GM19467 (cell line): Measurements from ENCODE around the gene GCHFR.

Source experiments
- ATAC-seq: cut with Tn5 transposase; IDR thresholded peaks from one replicate; pipeline ENCODE4 v1.9.1; 2021; ENCODE audit warnings: mild to moderate bottlenecking, moderate library complexity; ENCODE audit not compliant: unreplicated experiment

The GCHFR gene

GRCh38 chr15:40763801-40764628 is at the start of gene GCHFR:
GCHFR (plus strand) TSS chr15:40764068; CDS start chr15:40764181, 113 bp downstream.
- ATAC-seq = no peak

GRCh38 chr15:40714144-40714543 is 49.7 kb upstream of the GCHFR start:
- ATAC-seq = no peak

GRCh38 chr15:40716165-40716564 is 47.7 kb upstream of the GCHFR start:
- no peak for ATAC-seq

- ATAC-seq = no peak
Observed at GRCh38 chr15:40721701-40722100, 42.2 kb upstream of the GCHFR start.

GRCh38 chr15:40722354-40722753 is 41.5 kb upstream of the GCHFR start:
- ATAC-seq = no peak

- ATAC-seq = no peak
Observed at GRCh38 chr15:40722934-40723333, 40.9 kb upstream of the GCHFR start.

- no peak for ATAC-seq
Observed at GRCh38 chr15:40723919-40724318, 39.9 kb upstream of the GCHFR start.

GRCh38 chr15:40731034-40731433 is 32.8 kb upstream of the GCHFR start:
- ATAC-seq = no peak

GRCh38 chr15:40736575-40736974 is 27.3 kb upstream of the GCHFR start:
- no peak for ATAC-seq

- no peak for ATAC-seq
Observed at GRCh38 chr15:40737048-40737447, 26.8 kb upstream of the GCHFR start.

- ATAC-seq = no peak
Observed at GRCh38 chr15:40739047-40739446, 24.8 kb upstream of the GCHFR start.

GRCh38 chr15:40739854-40740253 is 24.0 kb upstream of the GCHFR start:
- no peak for ATAC-seq

GRCh38 chr15:40743485-40743901 is 20.4 kb upstream of the GCHFR start:
- no peak for ATAC-seq

- ATAC-seq = no peak
Observed at GRCh38 chr15:40743921-40744814, 19.7 kb upstream of the GCHFR start.

GRCh38 chr15:40744815-40745152 is 19.1 kb upstream of the GCHFR start:
- no peak for ATAC-seq

GRCh38 chr15:40746916-40747418 is 16.9 kb upstream of the GCHFR start:
- no peak for ATAC-seq

- ATAC-seq = no peak
Observed at GRCh38 chr15:40747685-40748631, 15.9 kb upstream of the GCHFR start.

GRCh38 chr15:40749151-40749630 is 14.7 kb upstream of the GCHFR start:
- ATAC-seq = no peak

GRCh38 chr15:40750885-40751284 is 13.0 kb upstream of the GCHFR start:
- ATAC-seq = no peak

- ATAC-seq = no peak
Observed at GRCh38 chr15:40751745-40752144, 12.1 kb upstream of the GCHFR start.

- ATAC-seq = no peak
Observed at GRCh38 chr15:40754574-40754882, 9.3 kb upstream of the GCHFR start.
